Measurements from ENCODE around the gene PRKG1.

GRCh38 chr10:51085204-51085603 is 10.9 kb downstream of the PRKG1 start:
- TF ChIP-seq, protein P1, sequence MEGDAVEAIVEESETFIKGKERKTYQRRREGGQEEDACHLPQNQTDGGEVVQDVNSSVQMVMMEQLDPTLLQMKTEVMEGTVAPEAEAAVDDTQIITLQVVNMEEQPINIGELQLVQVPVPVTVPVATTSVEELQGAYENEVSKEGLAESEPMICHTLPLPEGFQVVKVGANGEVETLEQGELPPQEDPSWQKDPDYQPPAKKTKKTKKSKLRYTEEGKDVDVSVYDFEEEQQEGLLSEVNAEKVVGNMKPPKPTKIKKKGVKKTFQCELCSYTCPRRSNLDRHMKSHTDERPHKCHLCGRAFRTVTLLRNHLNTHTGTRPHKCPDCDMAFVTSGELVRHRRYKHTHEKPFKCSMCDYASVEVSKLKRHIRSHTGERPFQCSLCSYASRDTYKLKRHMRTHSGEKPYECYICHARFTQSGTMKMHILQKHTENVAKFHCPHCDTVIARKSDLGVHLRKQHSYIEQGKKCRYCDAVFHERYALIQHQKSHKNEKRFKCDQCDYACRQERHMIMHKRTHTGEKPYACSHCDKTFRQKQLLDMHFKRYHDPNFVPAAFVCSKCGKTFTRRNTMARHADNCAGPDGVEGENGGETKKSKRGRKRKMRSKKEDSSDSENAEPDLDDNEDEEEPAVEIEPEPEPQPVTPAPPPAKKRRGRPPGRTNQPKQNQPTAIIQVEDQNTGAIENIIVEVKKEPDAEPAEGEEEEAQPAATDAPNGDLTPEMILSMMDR (IDR thresholded peaks at IDR 0.05; ENCODE audit: borderline replicate concordance, extremely low read depth, low read length, poor library complexity, severe bottlenecking), result no peak
- no peak for TF ChIP-seq EZH2 (IDR thresholded peaks at IDR 0.05; ENCODE audit: borderline replicate concordance, low read depth, low read length, severe bottlenecking)
